Activated B cell treated with CpG ODN at 0.5 μM for 24 hours (primary cell): ENCODE measurements around the gene ANKRD44. TPM values are rescaled to one million over a fixed set of nuclear protein-coding genes. Genes with fewer than 3 reads are reported as not detected.

Experiments used
- ATAC-seq: fragments of 200-7000 bp; cut with Tn5 transposase; one replicate; pipeline ENCODE4 v1.10.0; 2021; ENCODE audit warnings: low read depth, mild to moderate bottlenecking, moderate library complexity
- CTCF ChIA-PET: fragments of 350-600 bp; sonication (Branson Sonifier 250); formaldehyde crosslinking; loops from one replicate; lab custom pipeline; 2021; ENCODE audit warnings: antibody characterized with exemption; lab: Charles Lee
- POLR2A ChIA-PET: fragments of 350-600 bp; sonication (Branson Sonifier 250); formaldehyde crosslinking; loops from one replicate; lab custom pipeline; 2021; ENCODE audit warnings: antibody characterized with exemption; lab: Charles Lee
- DNase-seq: peaks from one replicate; pipeline ENCODE4 v3.0.0; 2022
- H3K27ac Mint-ChIP-seq: one replicate; pipeline ENCODE4 v1.8.0; 2020; ENCODE audit warnings: mixed read lengths
- H3K27me3 Mint-ChIP-seq: one replicate; pipeline ENCODE4 v1.8.0; 2021; ENCODE audit warnings: mixed read lengths
- H3K36me3 Mint-ChIP-seq: one replicate; pipeline ENCODE4 v1.8.0; 2021; ENCODE audit warnings: low read depth, mixed read lengths
- H3K4me1 Mint-ChIP-seq: one replicate; pipeline ENCODE4 v1.8.0; 2021; ENCODE audit warnings: mixed read lengths
- H3K4me3 Mint-ChIP-seq: one replicate; pipeline ENCODE4 v1.8.0; 2020; ENCODE audit warnings: mild to moderate bottlenecking, mixed read lengths
- H3K9me3 Mint-ChIP-seq: one replicate; pipeline ENCODE4 v1.8.0; 2020; ENCODE audit warnings: mixed read lengths
- intact Hi-C: fragments of 100-400 bp; cut with micrococcal nuclease; formaldehyde crosslinking; loops from one replicate; pipeline ENCODE4 v1.15.1; 2024
- total RNA-seq: library from RNA; stranded (reverse); gene quantifications from 2 replicates; pipeline ENCODE4 v1.2.3, GENCODE V29; 2022
- TF ChIP-seq, protein P1 (sequence below): fragments of 200-600 bp; IDR thresholded peaks from one replicate; pipeline ENCODE4 v1.8.0; 2022; ENCODE audit warnings: antibody characterized with exemption, mild to moderate bottlenecking

Gene ANKRD44
- total RNA-seq, 1 donor from 2014 or later: 185 TPM

DNA sequence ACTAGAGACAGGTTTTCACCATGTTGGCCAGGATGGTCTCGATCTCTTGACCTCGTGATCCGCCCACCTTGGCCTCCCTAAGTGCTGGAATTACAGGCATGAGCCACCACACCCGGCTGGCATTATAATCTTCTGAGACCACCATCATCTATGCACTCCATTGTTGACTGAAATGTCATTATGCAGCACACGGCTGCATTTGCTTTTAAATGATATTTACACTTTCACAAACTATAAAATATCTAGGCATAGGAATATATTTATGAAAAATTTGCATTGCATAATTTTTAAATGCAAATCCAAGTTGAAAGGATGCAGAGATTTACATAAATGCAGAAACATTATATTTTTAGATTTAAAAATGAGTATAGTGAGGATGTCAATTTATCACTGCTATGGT lies 30.0 kb upstream of the ANKRD44 start:
- ATAC-seq: no peak
- Mint-ChIP-seq H3K4me1 (no peaks in the 10 kb centered on the region), H3K9me3 (no peaks in the 10 kb centered on the region), H3K36me3 (no peaks in the 10 kb centered on the region), H3K27ac (no peak overlapping the region), H3K4me3 (no peak overlapping the region), H3K27me3 (no peaks in the 10 kb centered on the region)
- intact Hi-C loops: no loop called here
- POLR2A ChIA-PET: no interaction called here
- no peak for DNase-seq
- TF ChIP-seq, protein P1, sequence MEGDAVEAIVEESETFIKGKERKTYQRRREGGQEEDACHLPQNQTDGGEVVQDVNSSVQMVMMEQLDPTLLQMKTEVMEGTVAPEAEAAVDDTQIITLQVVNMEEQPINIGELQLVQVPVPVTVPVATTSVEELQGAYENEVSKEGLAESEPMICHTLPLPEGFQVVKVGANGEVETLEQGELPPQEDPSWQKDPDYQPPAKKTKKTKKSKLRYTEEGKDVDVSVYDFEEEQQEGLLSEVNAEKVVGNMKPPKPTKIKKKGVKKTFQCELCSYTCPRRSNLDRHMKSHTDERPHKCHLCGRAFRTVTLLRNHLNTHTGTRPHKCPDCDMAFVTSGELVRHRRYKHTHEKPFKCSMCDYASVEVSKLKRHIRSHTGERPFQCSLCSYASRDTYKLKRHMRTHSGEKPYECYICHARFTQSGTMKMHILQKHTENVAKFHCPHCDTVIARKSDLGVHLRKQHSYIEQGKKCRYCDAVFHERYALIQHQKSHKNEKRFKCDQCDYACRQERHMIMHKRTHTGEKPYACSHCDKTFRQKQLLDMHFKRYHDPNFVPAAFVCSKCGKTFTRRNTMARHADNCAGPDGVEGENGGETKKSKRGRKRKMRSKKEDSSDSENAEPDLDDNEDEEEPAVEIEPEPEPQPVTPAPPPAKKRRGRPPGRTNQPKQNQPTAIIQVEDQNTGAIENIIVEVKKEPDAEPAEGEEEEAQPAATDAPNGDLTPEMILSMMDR: no peak
- CTCF ChIA-PET: no interaction called here

DNA sequence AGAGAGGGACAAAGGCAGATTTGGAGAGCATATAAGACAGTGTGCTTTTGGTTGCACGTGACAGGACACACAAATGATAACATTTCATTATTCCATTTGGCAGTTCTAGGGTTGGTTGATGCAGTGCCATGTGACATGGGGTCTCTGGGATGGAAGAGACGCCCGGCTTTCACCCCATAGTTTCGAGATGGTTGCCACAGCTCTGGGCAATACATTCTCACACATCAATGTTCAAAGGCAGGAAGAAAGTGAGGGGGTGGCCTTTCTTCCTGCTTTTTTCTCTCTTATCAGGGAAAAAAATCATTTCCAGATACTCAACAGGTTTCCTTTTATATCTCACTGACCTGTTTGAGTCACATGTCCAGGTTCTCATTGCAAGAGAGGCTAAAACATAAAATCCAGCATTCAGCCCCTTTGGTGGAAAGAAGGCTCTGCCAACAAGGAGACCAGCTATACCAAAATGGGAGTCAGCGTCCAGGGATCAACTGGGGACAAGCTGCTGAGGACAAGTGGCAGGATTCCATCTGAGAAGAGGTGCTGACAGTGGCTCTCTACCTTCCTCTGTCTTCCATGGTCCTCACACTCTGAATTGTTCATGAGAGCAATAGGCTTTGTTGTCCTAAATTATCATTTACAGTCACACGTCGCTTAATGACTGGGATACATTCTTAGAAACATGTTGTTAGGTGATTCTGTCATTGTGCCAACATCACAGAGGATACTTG lies 29.1 kb upstream of the ANKRD44 start:
- ATAC-seq (no peak), DNase-seq (no peak)
- ChIA-PET CTCF (no interaction called here), POLR2A (no interaction called here)
- H3K9me3 Mint-ChIP-seq: no peaks in the 10 kb centered on the region
- H3K27me3 Mint-ChIP-seq: no peaks in the 10 kb centered on the region
- no peak overlapping the region for H3K27ac Mint-ChIP-seq
- no peaks in the 10 kb centered on the region for H3K36me3 Mint-ChIP-seq
- TF ChIP-seq, protein P1: no peak
- intact Hi-C loops: no loop called here
- no peak overlapping the region for H3K4me3 Mint-ChIP-seq
- H3K4me1 Mint-ChIP-seq: no peaks in the 10 kb centered on the region

DNA sequence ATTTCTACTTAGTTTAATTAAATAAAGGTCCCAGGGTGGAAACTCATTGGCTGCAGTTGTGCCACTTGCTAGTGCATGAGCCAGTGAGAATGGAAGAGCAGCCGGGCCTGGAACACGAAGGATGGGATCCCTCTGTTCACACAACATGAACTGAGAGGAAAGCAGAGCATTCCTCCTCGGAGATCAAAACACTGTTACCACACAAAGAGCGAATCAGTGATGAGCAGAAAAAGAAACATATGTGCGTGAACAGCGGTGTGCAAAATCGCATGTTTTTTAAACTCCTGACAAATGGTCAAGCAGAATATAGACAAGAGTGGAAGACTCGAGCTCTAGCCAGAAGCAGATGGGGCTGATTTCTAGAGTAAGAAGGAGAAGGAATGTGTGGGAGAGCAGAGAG lies 28.4 kb upstream of the ANKRD44 start:
- CTCF ChIA-PET: no interaction called here
- no peaks in the 10 kb centered on the region for H3K4me1 Mint-ChIP-seq

DNA sequence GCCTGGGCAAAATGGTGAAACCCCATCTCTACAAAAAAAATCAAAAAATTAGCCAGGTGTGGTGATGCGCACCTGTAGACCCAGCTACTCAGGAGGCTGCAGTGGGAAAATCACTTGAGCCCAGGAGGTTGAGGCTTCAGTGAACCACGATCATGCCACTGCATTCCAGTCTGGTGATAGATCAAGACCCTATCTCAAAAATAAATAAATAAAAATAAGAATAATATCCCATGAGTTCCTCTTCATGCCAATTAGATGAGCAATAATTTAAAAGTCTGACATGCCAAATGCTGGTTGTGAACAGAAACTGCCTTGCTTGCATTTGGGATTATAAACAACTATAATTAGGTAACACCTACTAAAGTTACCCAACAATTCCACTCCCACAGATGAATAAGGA lies 22.1 kb upstream of the ANKRD44 start:
- CTCF ChIA-PET: no interaction called here
- Mint-ChIP-seq H3K9me3 (peaks cover 7% of the 10 kb centered on the region), H3K36me3 (no peaks in the 10 kb centered on the region), H3K4me1 (peaks cover 10% of the 10 kb centered on the region), H3K27me3 (no peaks in the 10 kb centered on the region), H3K27ac (no peak overlapping the region), H3K4me3 (no peak overlapping the region)
- DNase-seq (no peak), ATAC-seq (no peak)
- intact Hi-C loops: no loop called here
- TF ChIP-seq, protein P1: no peak
- POLR2A ChIA-PET: no interaction called here

More for the DNA sequence above, 28.4 kb upstream of the ANKRD44 start:
- TF ChIP-seq, protein P1: no peak
- H3K36me3 Mint-ChIP-seq: no peaks in the 10 kb centered on the region
- no peak overlapping the region for H3K4me3 Mint-ChIP-seq
- no peak overlapping the region for H3K27ac Mint-ChIP-seq
- no peaks in the 10 kb centered on the region for H3K27me3 Mint-ChIP-seq
- ATAC-seq (no peak), DNase-seq (no peak)
- intact Hi-C loops: no loop called here
- H3K9me3 Mint-ChIP-seq: no peaks in the 10 kb centered on the region
- POLR2A ChIA-PET: no interaction called here

DNA sequence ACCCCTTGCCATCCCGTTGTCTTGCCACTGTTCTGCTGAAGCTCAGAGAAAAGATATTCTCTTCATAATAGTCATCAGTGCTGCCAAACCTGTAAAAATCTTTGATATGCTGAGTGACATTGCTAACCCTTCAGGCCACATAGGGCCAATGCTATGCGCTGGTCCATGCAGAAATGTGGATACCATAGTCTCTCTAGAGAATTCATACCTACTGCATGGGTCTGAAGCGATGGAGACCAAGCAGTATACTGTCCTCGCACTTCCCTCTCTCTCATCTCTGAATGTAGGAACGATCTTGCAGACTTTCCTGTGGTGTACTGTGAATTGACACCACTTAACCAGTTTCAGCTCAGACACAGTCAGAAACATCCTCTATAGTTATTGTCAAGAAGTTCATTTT lies 17.9 kb upstream of the ANKRD44 start:
- Mint-ChIP-seq H3K36me3 (no peaks in the 10 kb centered on the region), H3K4me3 (no peak overlapping the region), H3K27me3 (no peaks in the 10 kb centered on the region), H3K4me1 (peaks cover 42% of the 10 kb centered on the region), H3K27ac (no peak overlapping the region), H3K9me3 (peaks cover 7% of the 10 kb centered on the region)
- ChIA-PET CTCF (interaction anchor here (1.3 to 1.7 kb wide), 2 partner anchors 50 to 215 kb away, joined by 4 to 7 read pairs; no protein-coding TSS in a partner anchor), POLR2A (no interaction called here)
- TF ChIP-seq, protein P1: no peak
- ATAC-seq: no peak
- intact Hi-C loops: no loop called here
- no peak for DNase-seq
